HG02798 (cell line): ENCODE measurements around the gene IFNA1.
A peak's percentile ranks its signal among the peaks of the same experiment; 100 is the strongest.
"Not testable (repeated sequence)": the region's sequence is repeated elsewhere in the genome, so short reads cannot be mapped to it uniquely, and the experiment has no call there.

ENCODE experiments used
- ATAC-seq: cut with Tn5 transposase; IDR thresholded peaks from one replicate; pipeline ENCODE4 v1.9.1; 2021; ENCODE audit warnings: mild to moderate bottlenecking; ENCODE audit not compliant: unreplicated experiment, poor library complexity

Gene IFNA1

GRCh38 chr9:21443849-21444625, 3.8 kb downstream of the IFNA1 start:
- peak; percentile 86 for ATAC-seq

GRCh38 chr9:21449312-21449711, 9.1 kb downstream of the IFNA1 start:
- ATAC-seq, result not testable (repeated sequence)

GRCh38 chr9:21450733-21451394, 10.6 kb downstream of the IFNA1 start:
- ATAC-seq, result no peak

GRCh38 chr9:21452681-21453080, 12.4 kb downstream of the IFNA1 start:
- ATAC-seq, result no peak

GRCh38 chr9:21454149-21454548, 13.9 kb downstream of the IFNA1 start:
- ATAC-seq, result no peak

GRCh38 chr9:21455320-21455719, 15.1 kb downstream of the IFNA1 start:
- ATAC-seq, result peak; percentile 86

GRCh38 chr9:21461377-21461776, 21.1 kb downstream of the IFNA1 start:
- no peak for ATAC-seq

- no peak for ATAC-seq
Measured at GRCh38 chr9:21465138-21465537, 24.9 kb downstream of the IFNA1 start.

GRCh38 chr9:21465859-21466518, 25.8 kb downstream of the IFNA1 start:
- peak; percentile 69 for ATAC-seq

- no peak for ATAC-seq
Measured at GRCh38 chr9:21470126-21470525, 29.9 kb downstream of the IFNA1 start.

- ATAC-seq, result no peak
Measured at GRCh38 chr9:21473236-21473635, 33.0 kb downstream of the IFNA1 start.

- no peak for ATAC-seq
Measured at GRCh38 chr9:21477466-21477865, 37.2 kb downstream of the IFNA1 start.

GRCh38 chr9:21479152-21479702, 39.0 kb downstream of the IFNA1 start:
- ATAC-seq, result no peak

- ATAC-seq, result no peak
Measured at GRCh38 chr9:21481470-21482056, 41.3 kb downstream of the IFNA1 start.

GRCh38 chr9:21482213-21482612, 42.0 kb downstream of the IFNA1 start, which contains the start of gene IFNE:
TSS of gene IFNE (minus strand) at chr9:21482313. CDS start at chr9:21481694, 619 bp downstream.
- ATAC-seq, result no peak
